HCT116 (cell line): ENCODE data around the gene ADGRV1. TPM values are rescaled to one million over a fixed set of nuclear protein-coding genes. Genes with fewer than 3 reads are reported as not detected.

Experiments
- ATAC-seq: fragments of 200-7000 bp; cut with Tn5 transposase; 2 replicates; pipeline ENCODE4 v1.9.1; 2020; ENCODE audit warnings: mild to moderate bottlenecking, moderate library complexity
- BruUV-seq: library from RNA; stranded (reverse); fragments of 400-500 nt; replicated peaks from 2 replicates; lab custom pipeline; 2021; lab: Mats Ljungman, UMichigan
- CTCF ChIA-PET: fragments of 300-600 bp; sonication (Branson Sonifier 250); formaldehyde crosslinking; loops from one replicate; lab custom pipeline; 2021; ENCODE audit warnings: antibody characterized with exemption; lab: Charles Lee
- POLR2A ChIA-PET: fragments of 300-600, 350-600 bp; sonication (Branson Sonifier 250); formaldehyde crosslinking; loops from one replicate; lab custom pipeline; 2021; ENCODE audit warnings: antibody characterized with exemption; lab: Charles Lee
- RAD21 ChIA-PET, 2 experiments: fragments of 300-600 bp; sonication (Branson Sonifier 250); formaldehyde crosslinking; loops; one replicate each; lab custom pipeline; 2023; ENCODE audit warnings: low total read pairs in 2 of 2; ENCODE audit not compliant: uncharacterized antibody in 2 of 2, unreplicated experiment in 2 of 2, low non-redundant PET in 1 of 2; lab: Charles Lee
- DNase-seq: peaks from one replicate; pipeline ENCODE4 v3.0.0-alpha.2; 2010; ENCODE audit warnings: low read depth, low spot score
- H2AFZ ChIP-seq: fragments of 200-600 bp; shearing (Covaris generic), sonication (generic); 2 replicates; pipeline ENCODE4 v1.6.1; 2017; ENCODE audit warnings: low read depth, mixed run types, mixed read lengths, antibody characterized with exemption, low read length; ENCODE audit not compliant: poor library complexity, severe bottlenecking
- H3K27ac ChIP-seq: 2 replicates; pipeline ENCODE4 v1.5.1; 2012; ENCODE audit warnings: low read depth, low read length
- H3K27me3 ChIP-seq: fragments of 200-600 bp; sonication (generic); 2 replicates; pipeline ENCODE4 v1.6.1; 2016; ENCODE audit warnings: mixed run types, low read length, mixed read lengths; ENCODE audit not compliant: insufficient read depth
- H3K36me3 ChIP-seq, 2 experiments: fragments of 200-500 bp in 1 of 2; fragments of 200-600 bp in 1 of 2; sonication (Bioruptor generic) in 1 of 2; sonication (generic) in 1 of 2; 2 replicates each; pipeline versions ENCODE4 v1.5.1 to v1.6.1; 2014 to 2016; ENCODE audit warnings: low read length in 2 of 2, inconsistent platforms in 1 of 2, mixed read lengths in 1 of 2, mixed run types in 1 of 2; ENCODE audit not compliant: insufficient read depth in 2 of 2, control insufficient read depth in 1 of 2
- H3K4me1 ChIP-seq, 2 experiments: fragments of 200-600 bp in 1 of 2; sonication (generic) in 1 of 2; 2 replicates each; pipeline versions ENCODE4 v1.5.1 to v1.6.1; 2012 to 2017; ENCODE audit warnings: low read length in 2 of 2, inconsistent platforms in 1 of 2, mild to moderate bottlenecking in 1 of 2, mixed read lengths in 1 of 2, mixed run types in 1 of 2, moderate library complexity in 1 of 2; ENCODE audit not compliant: insufficient read depth in 2 of 2, control insufficient read depth in 1 of 2
- H3K4me2 ChIP-seq: fragments of 200-600 bp; sonication (generic); 2 replicates; pipeline ENCODE4 v1.6.1; 2017; ENCODE audit warnings: mixed run types, low read length, mixed read lengths
- H3K4me3 ChIP-seq, 2 experiments: fragments of 200-600 bp in 1 of 2; sonication (generic) in 1 of 2; replicated peaks in 1 of 2; 2 replicates each; pipeline ENCODE4 v1.5.1; 2011 to 2016; ENCODE audit warnings: low read length in 2 of 2, control low read depth in 1 of 2, low read depth in 1 of 2, mild to moderate bottlenecking in 1 of 2, mixed read lengths in 1 of 2, mixed run types in 1 of 2
- H3K79me2 ChIP-seq: fragments of 200-600 bp; sonication (generic); 2 replicates; pipeline ENCODE4 v1.6.1; 2017; ENCODE audit warnings: mild to moderate bottlenecking, mixed run types, low read length, moderate library complexity, mixed read lengths; ENCODE audit not compliant: insufficient read depth
- H3K9ac ChIP-seq: fragments of 200-600 bp; sonication (generic); 2 replicates; pipeline ENCODE4 v1.6.1; 2016; ENCODE audit warnings: low read length, mixed read lengths
- H3K9me2 ChIP-seq: fragments of 200-600 bp; sonication (generic), shearing (Covaris generic); 2 replicates; pipeline ENCODE4 v1.6.1; 2017; ENCODE audit warnings: mixed run types, mild to moderate bottlenecking, moderate library complexity; ENCODE audit not compliant: insufficient read depth
- H3K9me3 ChIP-seq, 2 experiments: fragments of 200-500 bp in 1 of 2; fragments of 200-600 bp in 1 of 2; sonication (Bioruptor generic) in 1 of 2; sonication (generic) in 1 of 2; 2 replicates each; pipeline ENCODE4 v1.6.1; 2014 to 2017; ENCODE audit warnings: low read length in 2 of 2, mixed read lengths in 2 of 2, inconsistent platforms in 1 of 2, low read depth in 1 of 2, mild to moderate bottlenecking in 1 of 2, mixed run types in 1 of 2, moderate library complexity in 1 of 2; ENCODE audit not compliant: control insufficient read depth in 1 of 2, insufficient read depth in 1 of 2
- H4K20me1 ChIP-seq: fragments of 200-600 bp; sonication (generic), shearing (Covaris generic); 2 replicates; pipeline ENCODE4 v1.6.1; 2017; ENCODE audit warnings: mixed run types, mild to moderate bottlenecking, moderate library complexity; ENCODE audit not compliant: insufficient read depth
- CBX3 ChIP-seq: IDR thresholded peaks from 2 replicates; pipeline ENCODE4 v1.6.1; 2012; ENCODE audit warnings: low read depth
- EGR1 ChIP-seq: IDR thresholded peaks from 2 replicates; pipeline ENCODE4 v1.6.1; 2012; ENCODE audit warnings: low read depth
- EZH2 ChIP-seq: fragments of 200-600 bp; sonication (generic); IDR thresholded peaks from 2 replicates; pipeline ENCODE4 v1.6.1; 2017; ENCODE audit warnings: antibody characterized with exemption, mixed run types
- EZH2phosphoT487 ChIP-seq: fragments of 200-600 bp; IDR thresholded peaks from 2 replicates; pipeline ENCODE4 v1.6.1; 2018; ENCODE audit warnings: antibody characterized with exemption, borderline replicate concordance
- FOSL1 ChIP-seq: IDR thresholded peaks from 2 replicates; pipeline ENCODE4 v1.6.1; 2012; ENCODE audit warnings: low read depth
- JUND ChIP-seq: IDR thresholded peaks from 2 replicates; pipeline ENCODE4 v1.6.1; 2012
- POLR2AphosphoS5 ChIP-seq: IDR thresholded peaks from 2 replicates; pipeline ENCODE4 v1.6.1; 2011; ENCODE audit warnings: mild to moderate bottlenecking, low read depth, low read length, moderate library complexity
- SP1 ChIP-seq: IDR thresholded peaks from 2 replicates; pipeline ENCODE4 v1.6.1; 2012; ENCODE audit warnings: low read depth
- YY1 ChIP-seq: IDR thresholded peaks from 2 replicates; pipeline ENCODE4 v1.6.1; 2011; ENCODE audit warnings: low read length, low read depth, moderate library complexity, mild to moderate bottlenecking; ENCODE audit not compliant: insufficient replicate concordance; ENCODE audit errors: extremely low read depth
- ZFX ChIP-seq: fragments of 450-650 bp; IDR thresholded peaks from 2 replicates; pipeline ENCODE4 v1.6.1; 2017
- ZNF274 ChIP-seq: fragments of 200-500 bp; sonication (Bioruptor generic); IDR thresholded peaks from 2 replicates; pipeline ENCODE4 v1.6.1; 2014; ENCODE audit warnings: mild to moderate bottlenecking, low read depth, low read length, inconsistent platforms
- intact Hi-C: fragments of 100-400 bp; cut with micrococcal nuclease; formaldehyde crosslinking; loops from 2 replicates; pipeline ENCODE4 v1.10.0; 2022
- total RNA-seq: library from RNA; stranded (reverse); gene quantifications from one replicate; pipeline ENCODE4 v1.2.1, GENCODE V29; 2021; ENCODE audit not compliant: unreplicated experiment
- TF ChIP-seq, protein P1 (sequence below): IDR thresholded peaks from 2 replicates; pipeline ENCODE4 v1.6.1; 2012
- TF ChIP-seq, protein P2 (sequence below): IDR thresholded peaks from 2 replicates; pipeline ENCODE4 v1.6.1; 2012; ENCODE audit warnings: low read depth
- TF ChIP-seq, protein P3 (sequence below): IDR thresholded peaks from 2 replicates; pipeline ENCODE4 v1.6.1; 2011; ENCODE audit warnings: mild to moderate bottlenecking, low read length, moderate library complexity; ENCODE audit not compliant: insufficient replicate concordance; ENCODE audit errors: extremely low read depth
- TF ChIP-seq, protein P4 (sequence below): IDR thresholded peaks from 2 replicates; pipeline ENCODE4 v1.6.1; 2012

ADGRV1 gene
- total RNA-seq, 1 experiment from 2014 or later = 6.0 TPM

DNA sequence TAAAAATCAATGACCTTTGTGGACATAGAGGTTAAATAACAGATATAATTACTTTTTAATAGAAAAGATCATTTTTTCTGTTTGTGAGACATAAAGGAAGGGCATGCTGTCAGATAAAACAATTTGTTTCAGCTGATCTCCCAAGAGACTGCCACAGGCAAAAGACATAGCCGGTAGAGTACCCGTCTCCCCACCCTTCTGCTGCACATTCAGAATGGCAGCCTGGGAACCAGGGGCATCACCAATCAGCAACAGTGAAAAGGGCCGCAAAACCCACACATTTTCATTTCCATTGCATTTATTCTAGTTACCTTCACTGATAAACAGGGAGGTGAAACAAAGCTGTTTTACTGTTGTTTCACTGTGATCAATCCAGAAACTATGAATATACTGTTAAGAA, 466.9 kb downstream of the ADGRV1 start:
- ChIA-PET POLR2A (no interaction called here), CTCF (no interaction called here)
- intact Hi-C loops = no loop called here

DNA sequence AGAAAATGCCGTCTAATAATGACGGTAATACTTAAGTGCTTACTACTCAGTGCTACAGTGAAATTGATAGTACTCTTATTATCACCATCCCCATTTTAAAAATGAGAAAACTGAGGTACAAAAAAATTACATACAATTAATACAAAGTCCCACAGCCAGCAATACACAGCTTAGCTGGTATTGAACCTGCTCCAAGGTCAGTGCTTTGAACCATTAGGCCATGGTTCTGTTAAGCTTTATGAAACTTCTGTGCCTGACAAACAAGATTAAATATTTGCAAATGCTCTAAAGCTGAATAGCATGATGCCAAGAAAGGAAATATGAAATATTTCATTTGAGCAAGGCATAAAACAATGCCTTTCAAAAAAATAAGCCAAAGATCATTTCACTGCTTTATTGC, 467.4 kb downstream of the ADGRV1 start:
- CTCF ChIA-PET = no interaction called here
- intact Hi-C loops = no loop called here
- TF ChIP-seq, protein P1, sequence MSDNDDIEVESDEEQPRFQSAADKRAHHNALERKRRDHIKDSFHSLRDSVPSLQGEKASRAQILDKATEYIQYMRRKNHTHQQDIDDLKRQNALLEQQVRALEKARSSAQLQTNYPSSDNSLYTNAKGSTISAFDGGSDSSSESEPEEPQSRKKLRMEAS = no peak
- TF ChIP-seq YY1 (no peak), EZH2phosphoT487 (no peak), CBX3 (no peak), POLR2AphosphoS5 (no peak), ZFX (no peak), ZNF274 (no peak), EZH2 (no peak), JUND (no peak), SP1 (no peak)
- TF ChIP-seq, protein P2, sequence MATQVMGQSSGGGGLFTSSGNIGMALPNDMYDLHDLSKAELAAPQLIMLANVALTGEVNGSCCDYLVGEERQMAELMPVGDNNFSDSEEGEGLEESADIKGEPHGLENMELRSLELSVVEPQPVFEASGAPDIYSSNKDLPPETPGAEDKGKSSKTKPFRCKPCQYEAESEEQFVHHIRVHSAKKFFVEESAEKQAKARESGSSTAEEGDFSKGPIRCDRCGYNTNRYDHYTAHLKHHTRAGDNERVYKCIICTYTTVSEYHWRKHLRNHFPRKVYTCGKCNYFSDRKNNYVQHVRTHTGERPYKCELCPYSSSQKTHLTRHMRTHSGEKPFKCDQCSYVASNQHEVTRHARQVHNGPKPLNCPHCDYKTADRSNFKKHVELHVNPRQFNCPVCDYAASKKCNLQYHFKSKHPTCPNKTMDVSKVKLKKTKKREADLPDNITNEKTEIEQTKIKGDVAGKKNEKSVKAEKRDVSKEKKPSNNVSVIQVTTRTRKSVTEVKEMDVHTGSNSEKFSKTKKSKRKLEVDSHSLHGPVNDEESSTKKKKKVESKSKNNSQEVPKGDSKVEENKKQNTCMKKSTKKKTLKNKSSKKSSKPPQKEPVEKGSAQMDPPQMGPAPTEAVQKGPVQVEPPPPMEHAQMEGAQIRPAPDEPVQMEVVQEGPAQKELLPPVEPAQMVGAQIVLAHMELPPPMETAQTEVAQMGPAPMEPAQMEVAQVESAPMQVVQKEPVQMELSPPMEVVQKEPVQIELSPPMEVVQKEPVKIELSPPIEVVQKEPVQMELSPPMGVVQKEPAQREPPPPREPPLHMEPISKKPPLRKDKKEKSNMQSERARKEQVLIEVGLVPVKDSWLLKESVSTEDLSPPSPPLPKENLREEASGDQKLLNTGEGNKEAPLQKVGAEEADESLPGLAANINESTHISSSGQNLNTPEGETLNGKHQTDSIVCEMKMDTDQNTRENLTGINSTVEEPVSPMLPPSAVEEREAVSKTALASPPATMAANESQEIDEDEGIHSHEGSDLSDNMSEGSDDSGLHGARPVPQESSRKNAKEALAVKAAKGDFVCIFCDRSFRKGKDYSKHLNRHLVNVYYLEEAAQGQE = no peak

More for the DNA sequence above, 466.9 kb downstream of the ADGRV1 start:
- no peak overlapping the region for H3K9ac ChIP-seq
- no peak overlapping the region for H2AFZ ChIP-seq
- H3K4me1 ChIP-seq = no peaks in the 10 kb centered on the region
- DNase-seq (no peak), ATAC-seq (no peak)
- H3K4me3 ChIP-seq = no peak overlapping the region
- BruUV-seq = no TSS peak
- H3K9me2 ChIP-seq = no peaks in the 10 kb centered on the region
- no peaks in the 10 kb centered on the region for H3K27me3 ChIP-seq
- H4K20me1 ChIP-seq = no peaks in the 10 kb centered on the region
- H3K4me2 ChIP-seq = no peak overlapping the region
- RAD21 ChIA-PET = no interaction called here
- no peaks in the 10 kb centered on the region for H3K36me3 ChIP-seq
- no peaks in the 10 kb centered on the region for H3K79me2 ChIP-seq
- H3K9me3 ChIP-seq = no peaks in the 10 kb centered on the region
- H3K27ac ChIP-seq = no peak overlapping the region
- no peak for TF ChIP-seq FOSL1
- no peak for TF ChIP-seq EGR1
- TF ChIP-seq EZH2phosphoT487 = no peak
- TF ChIP-seq, protein P3, sequence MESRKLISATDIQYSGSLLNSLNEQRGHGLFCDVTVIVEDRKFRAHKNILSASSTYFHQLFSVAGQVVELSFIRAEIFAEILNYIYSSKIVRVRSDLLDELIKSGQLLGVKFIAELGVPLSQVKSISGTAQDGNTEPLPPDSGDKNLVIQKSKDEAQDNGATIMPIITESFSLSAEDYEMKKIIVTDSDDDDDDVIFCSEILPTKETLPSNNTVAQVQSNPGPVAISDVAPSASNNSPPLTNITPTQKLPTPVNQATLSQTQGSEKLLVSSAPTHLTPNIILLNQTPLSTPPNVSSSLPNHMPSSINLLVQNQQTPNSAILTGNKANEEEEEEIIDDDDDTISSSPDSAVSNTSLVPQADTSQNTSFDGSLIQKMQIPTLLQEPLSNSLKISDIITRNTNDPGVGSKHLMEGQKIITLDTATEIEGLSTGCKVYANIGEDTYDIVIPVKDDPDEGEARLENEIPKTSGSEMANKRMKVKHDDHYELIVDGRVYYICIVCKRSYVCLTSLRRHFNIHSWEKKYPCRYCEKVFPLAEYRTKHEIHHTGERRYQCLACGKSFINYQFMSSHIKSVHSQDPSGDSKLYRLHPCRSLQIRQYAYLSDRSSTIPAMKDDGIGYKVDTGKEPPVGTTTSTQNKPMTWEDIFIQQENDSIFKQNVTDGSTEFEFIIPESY = no peak
- no peak for TF ChIP-seq JUND
- TF ChIP-seq, protein P4, sequence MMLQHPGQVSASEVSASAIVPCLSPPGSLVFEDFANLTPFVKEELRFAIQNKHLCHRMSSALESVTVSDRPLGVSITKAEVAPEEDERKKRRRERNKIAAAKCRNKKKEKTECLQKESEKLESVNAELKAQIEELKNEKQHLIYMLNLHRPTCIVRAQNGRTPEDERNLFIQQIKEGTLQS = no peak
- no peak for TF ChIP-seq ZFX
- no peak for TF ChIP-seq SP1

More for the DNA sequence above, 467.4 kb downstream of the ADGRV1 start:
- H3K4me2 ChIP-seq = no peak overlapping the region
- RAD21 ChIA-PET = no interaction called here
- POLR2A ChIA-PET = no interaction called here
- BruUV-seq = no TSS peak
- no peak overlapping the region for H2AFZ ChIP-seq
- DNase-seq (no peak), ATAC-seq (no peak)
- no peaks in the 10 kb centered on the region for H3K9me3 ChIP-seq
- no peaks in the 10 kb centered on the region for H3K79me2 ChIP-seq
- no peaks in the 10 kb centered on the region for H3K36me3 ChIP-seq
- no peaks in the 10 kb centered on the region for H3K4me1 ChIP-seq
- no peak overlapping the region for H3K4me3 ChIP-seq
- H3K9ac ChIP-seq = no peak overlapping the region
- no peaks in the 10 kb centered on the region for H4K20me1 ChIP-seq
- no peaks in the 10 kb centered on the region for H3K9me2 ChIP-seq
- no peaks in the 10 kb centered on the region for H3K27me3 ChIP-seq
- no peak overlapping the region for H3K27ac ChIP-seq
